Measurements from ENCODE around the gene LONP1. TPM values are rescaled to one million over a fixed set of nuclear protein-coding genes. Genes with fewer than 3 reads are reported as not detected.

Gene LONP1
- total RNA-seq, 1 experiment from 2014 or later, result 113 TPM

DNA sequence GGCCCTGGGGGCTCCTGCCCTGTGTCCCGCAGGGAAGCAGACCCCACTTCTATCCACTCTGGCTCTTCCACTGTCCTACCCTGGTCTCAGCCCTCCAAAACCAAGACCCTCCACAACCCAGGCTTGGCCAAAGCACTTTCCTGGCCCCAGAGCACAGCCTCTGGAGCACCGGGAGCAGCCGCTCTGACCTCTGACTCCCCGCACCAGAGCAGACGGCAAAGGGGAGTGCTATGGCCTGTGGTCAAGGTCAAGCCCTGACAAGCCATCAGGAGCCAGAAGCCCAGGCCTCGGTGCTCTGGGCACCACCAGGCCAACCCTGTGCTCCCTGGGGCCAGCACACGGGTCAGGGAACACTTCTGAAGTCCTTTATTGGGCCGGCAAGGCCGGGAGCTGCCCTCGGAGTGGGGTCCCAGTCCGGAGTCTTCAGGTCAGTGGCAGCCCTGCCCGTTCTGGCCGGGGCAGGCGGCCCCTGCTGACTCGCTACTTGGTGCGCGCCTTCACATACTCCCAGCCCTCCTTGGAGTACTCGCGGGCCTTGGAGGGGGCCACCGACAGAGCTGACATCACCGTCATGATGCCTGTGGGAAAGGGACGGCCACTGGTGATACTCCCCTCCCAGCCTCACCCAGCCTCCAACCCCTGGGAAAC, 41.8 kb downstream of the LONP1 start:
- H3T11ph ChIP-seq (ENCODE audit: low read length), result no peak overlapping the region
- no peak overlapping the region for H2BK12ac ChIP-seq (ENCODE audit: insufficient read length, low read depth, low read length)
- H2AK5ac ChIP-seq (ENCODE audit: insufficient read length, low read length), result no peak overlapping the region
- Mint-ChIP-seq H3K36me3 (ENCODE audit: insufficient read depth in 1 of 3, low read depth in 3 of 3) (peaks cover under 1 to 4% (median 4%) of the 10 kb centered on the region in 3 experiments; a peak in 5 of 7 replicates), H3K9me3 (peaks cover 0 to 2% of the 10 kb centered on the region in 2 experiments; a peak in 2 of 5 replicates), H3K27ac (no peak overlapping the region), H3K4me1 (peaks cover 22 to 30% of the 10 kb centered on the region in 2 experiments), H3K4me3 (no peak overlapping the region; a peak in 1 of 5 replicates), H3K27me3 (ENCODE audit: low read depth) (peaks cover 9% of the 10 kb centered on the region)
- no peak overlapping the region for H3K56ac ChIP-seq (ENCODE audit: insufficient read length, low read depth, low read length)
- no peak overlapping the region for H3K4ac ChIP-seq (ENCODE audit: low read depth, low read length)
- no CpG with 5 or more reads among the region's 22 CpGs for WGBS (ENCODE audit: extremely low coverage, insufficient read length, low lambda C conversion rate)
- no peak overlapping the region for H3K4me2 ChIP-seq (ENCODE audit: insufficient read depth, insufficient read length, low read length)
- no peak overlapping the region for H2AFZ ChIP-seq (ENCODE audit: low read length)
- no peak overlapping the region for H2BK15ac ChIP-seq (ENCODE audit: low read depth, low read length)
- H2BK20ac ChIP-seq (ENCODE audit: low read depth, low read length, poor library complexity, severe bottlenecking), result no peak overlapping the region
- no peak overlapping the region for H4K5ac ChIP-seq (ENCODE audit: insufficient read length, low read depth, low read length)
- H3K27ac ChIP-seq (ENCODE audit: insufficient read length, low read depth, low read length), result no peak overlapping the region
- no peak overlapping the region for H4K91ac ChIP-seq (ENCODE audit: insufficient read length, low read depth, low read length)
- no peaks in the 10 kb centered on the region for H3K27me3 ChIP-seq (ENCODE audit: insufficient read depth, low read length)
- H3K23ac ChIP-seq (ENCODE audit: insufficient read length, low read depth, low read length), result no peak overlapping the region
- no peaks in the 10 kb centered on the region for H4K20me1 ChIP-seq (ENCODE audit: control insufficient read depth, insufficient read depth, insufficient read length)
- no peak overlapping the region for H2BK120ac ChIP-seq (ENCODE audit: low read depth, low read length, poor library complexity, severe bottlenecking)
- no peak overlapping the region for H4K8ac ChIP-seq (replicated peaks; ENCODE audit: insufficient read length, low read depth, low read length)
- no peak overlapping the region for H2BK5ac ChIP-seq (ENCODE audit: insufficient read length, low read length)
- no peak overlapping the region for H3K9ac ChIP-seq (ENCODE audit: extremely low read depth, insufficient read length, low read length)
- H3K18ac ChIP-seq (ENCODE audit: insufficient read length, low read depth, low read length), result no peak overlapping the region
- H3K79me1 ChIP-seq (ENCODE audit: insufficient read depth, low read depth, low read length, poor library complexity, severe bottlenecking), result no peaks in the 10 kb centered on the region
- H3K9me3 ChIP-seq (ENCODE audit: control insufficient read depth, low read depth, low read length), result no peaks in the 10 kb centered on the region
- no peak for DNase-seq
- TF ChIP-seq, protein P1, sequence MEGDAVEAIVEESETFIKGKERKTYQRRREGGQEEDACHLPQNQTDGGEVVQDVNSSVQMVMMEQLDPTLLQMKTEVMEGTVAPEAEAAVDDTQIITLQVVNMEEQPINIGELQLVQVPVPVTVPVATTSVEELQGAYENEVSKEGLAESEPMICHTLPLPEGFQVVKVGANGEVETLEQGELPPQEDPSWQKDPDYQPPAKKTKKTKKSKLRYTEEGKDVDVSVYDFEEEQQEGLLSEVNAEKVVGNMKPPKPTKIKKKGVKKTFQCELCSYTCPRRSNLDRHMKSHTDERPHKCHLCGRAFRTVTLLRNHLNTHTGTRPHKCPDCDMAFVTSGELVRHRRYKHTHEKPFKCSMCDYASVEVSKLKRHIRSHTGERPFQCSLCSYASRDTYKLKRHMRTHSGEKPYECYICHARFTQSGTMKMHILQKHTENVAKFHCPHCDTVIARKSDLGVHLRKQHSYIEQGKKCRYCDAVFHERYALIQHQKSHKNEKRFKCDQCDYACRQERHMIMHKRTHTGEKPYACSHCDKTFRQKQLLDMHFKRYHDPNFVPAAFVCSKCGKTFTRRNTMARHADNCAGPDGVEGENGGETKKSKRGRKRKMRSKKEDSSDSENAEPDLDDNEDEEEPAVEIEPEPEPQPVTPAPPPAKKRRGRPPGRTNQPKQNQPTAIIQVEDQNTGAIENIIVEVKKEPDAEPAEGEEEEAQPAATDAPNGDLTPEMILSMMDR (conservative IDR thresholded peaks at IDR 0.05), result no peak
- H3K23me2 ChIP-seq (ENCODE audit: insufficient read length, low read depth, low read length, poor library complexity, severe bottlenecking), result peaks cover 14% of the 10 kb centered on the region
- H3K14ac ChIP-seq (ENCODE audit: insufficient read depth, low read length), result no peak overlapping the region; the same call in 1 of the 2 replicates
- H3K79me2 ChIP-seq (ENCODE audit: insufficient read depth, low read length), result no peaks in the 10 kb centered on the region
- H3K4me1 ChIP-seq (ENCODE audit: insufficient read depth, low read length), result no peaks in the 10 kb centered on the region; the same call in 1 of the 2 replicates
